ENCODE measurements around the gene ADD3. TPM values are rescaled to one million over a fixed set of nuclear protein-coding genes. Genes with fewer than 3 reads are reported as not detected.

The ADD3 gene
- total RNA-seq, 4 donors from 2014 or later, result 91.9 to 185 (median 155) TPM

DNA sequence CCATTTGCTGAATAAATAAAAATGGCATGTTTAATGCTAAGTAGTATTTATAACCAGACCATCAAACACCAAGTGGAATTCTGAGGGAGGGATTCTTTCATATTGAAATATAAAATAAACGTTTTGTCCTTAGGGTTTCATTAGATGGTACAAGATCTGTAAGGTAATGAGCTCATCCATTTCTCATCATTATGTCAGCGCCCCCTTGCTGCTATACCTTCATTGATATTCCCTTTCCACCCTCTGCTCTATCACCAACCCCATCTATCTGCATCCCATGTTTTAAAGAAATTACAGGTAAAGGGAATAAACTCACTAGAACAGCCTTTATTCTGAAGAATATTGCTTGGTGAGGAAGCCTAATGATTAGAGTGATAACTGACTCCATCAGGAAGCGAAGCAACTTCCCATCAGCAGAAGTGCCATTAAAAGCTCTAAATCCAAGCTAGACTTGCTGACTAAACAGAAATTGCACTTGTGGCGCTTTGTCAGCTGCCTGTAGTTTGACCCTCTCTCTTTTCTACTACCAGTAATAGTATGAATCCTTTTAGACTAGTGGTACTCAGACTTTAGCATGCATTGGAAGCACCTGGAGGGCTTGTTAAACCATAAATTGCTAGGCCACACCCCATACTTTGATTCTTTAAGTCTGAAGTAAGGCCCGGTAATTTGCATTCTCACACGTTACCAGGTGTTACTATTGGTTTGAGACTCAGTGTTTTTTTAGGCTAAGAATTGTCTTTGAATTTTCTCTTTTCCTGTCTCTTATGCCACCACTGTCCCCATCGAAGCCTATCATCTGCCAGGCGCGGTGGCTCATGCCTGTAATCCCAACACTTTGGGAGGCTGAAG, 27.5 kb downstream of the ADD3 start:
- no peak overlapping the region for H3K4me3 ChIP-seq (ENCODE audit: low read depth, poor library complexity, severe bottlenecking)
- TF ChIP-seq, protein P1, sequence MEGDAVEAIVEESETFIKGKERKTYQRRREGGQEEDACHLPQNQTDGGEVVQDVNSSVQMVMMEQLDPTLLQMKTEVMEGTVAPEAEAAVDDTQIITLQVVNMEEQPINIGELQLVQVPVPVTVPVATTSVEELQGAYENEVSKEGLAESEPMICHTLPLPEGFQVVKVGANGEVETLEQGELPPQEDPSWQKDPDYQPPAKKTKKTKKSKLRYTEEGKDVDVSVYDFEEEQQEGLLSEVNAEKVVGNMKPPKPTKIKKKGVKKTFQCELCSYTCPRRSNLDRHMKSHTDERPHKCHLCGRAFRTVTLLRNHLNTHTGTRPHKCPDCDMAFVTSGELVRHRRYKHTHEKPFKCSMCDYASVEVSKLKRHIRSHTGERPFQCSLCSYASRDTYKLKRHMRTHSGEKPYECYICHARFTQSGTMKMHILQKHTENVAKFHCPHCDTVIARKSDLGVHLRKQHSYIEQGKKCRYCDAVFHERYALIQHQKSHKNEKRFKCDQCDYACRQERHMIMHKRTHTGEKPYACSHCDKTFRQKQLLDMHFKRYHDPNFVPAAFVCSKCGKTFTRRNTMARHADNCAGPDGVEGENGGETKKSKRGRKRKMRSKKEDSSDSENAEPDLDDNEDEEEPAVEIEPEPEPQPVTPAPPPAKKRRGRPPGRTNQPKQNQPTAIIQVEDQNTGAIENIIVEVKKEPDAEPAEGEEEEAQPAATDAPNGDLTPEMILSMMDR (IDR thresholded peaks at IDR 0.05), result no peak
- no peak for TF ChIP-seq POLR2A (IDR thresholded peaks at IDR 0.05)
- 84 to 87% methylated on average over 9 of the region's 9 CpGs for WGBS, 2 donors
- no peak for DNase-seq (ENCODE audit: low spot score in 2 of 2)
- intact Hi-C loops (cut with DNase I; ENCODE audit: low total_unique reads), result no loop called here

DNA sequence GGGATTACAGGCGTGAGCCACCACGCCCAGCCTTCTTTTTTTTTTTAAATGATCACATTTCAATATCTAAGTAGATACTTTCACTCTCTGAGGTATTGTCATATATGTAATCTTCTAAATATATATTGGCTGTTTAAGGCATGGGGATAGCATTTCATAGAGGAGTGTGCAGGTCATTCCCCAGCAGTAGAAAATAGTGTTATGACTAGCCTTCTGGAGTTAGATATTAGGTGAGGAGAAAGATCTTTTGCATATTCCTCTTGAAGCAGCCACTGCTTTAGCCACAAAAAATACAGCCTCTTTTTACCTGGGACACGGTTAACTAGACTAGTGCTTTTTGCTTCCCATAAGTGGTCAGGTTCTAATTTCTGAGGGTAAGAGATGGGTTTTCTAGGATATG, 28.9 kb downstream of the ADD3 start:
- no peak for TF ChIP-seq POLR2A (IDR thresholded peaks at IDR 0.05)
- TF ChIP-seq, protein P1 (IDR thresholded peaks at IDR 0.05), result no peak
- H3K4me3 ChIP-seq (ENCODE audit: low read depth, poor library complexity, severe bottlenecking), result no peak overlapping the region
- 85 to 90% methylated on average over 3 of the region's 3 CpGs for WGBS, 2 donors
- intact Hi-C loops (cut with DNase I; ENCODE audit: low total_unique reads), result no loop called here
- no peak for DNase-seq (ENCODE audit: low spot score in 2 of 2)

DNA sequence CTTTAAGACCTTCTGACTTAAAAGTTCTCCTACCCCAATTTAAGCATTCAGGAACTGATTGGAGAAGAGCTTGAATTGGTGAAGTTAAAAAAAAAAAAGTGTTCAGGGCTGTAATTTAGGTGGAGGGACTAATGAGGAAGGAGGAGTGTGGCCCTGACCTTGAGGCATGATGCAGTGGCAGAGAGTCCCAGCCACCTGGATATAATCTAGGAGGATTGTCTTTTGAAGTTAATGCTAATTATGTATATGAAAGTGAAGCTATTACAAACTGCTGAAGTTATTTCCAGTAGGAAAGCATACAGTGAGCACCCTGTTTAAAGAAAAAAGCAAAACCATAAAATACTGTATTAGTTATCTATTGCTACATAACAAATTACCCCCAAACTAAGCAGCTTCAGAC, 31.5 kb downstream of the ADD3 start:
- TF ChIP-seq, protein P1 (IDR thresholded peaks at IDR 0.05), result no peak
- TF ChIP-seq POLR2A (IDR thresholded peaks at IDR 0.05), result no peak
- intact Hi-C loops (cut with DNase I; ENCODE audit: low total_unique reads), result no loop called here
- DNase-seq (ENCODE audit: low spot score in 2 of 2), result no peak
- H3K4me3 ChIP-seq (ENCODE audit: low read depth, poor library complexity, severe bottlenecking), result no peak overlapping the region

DNA sequence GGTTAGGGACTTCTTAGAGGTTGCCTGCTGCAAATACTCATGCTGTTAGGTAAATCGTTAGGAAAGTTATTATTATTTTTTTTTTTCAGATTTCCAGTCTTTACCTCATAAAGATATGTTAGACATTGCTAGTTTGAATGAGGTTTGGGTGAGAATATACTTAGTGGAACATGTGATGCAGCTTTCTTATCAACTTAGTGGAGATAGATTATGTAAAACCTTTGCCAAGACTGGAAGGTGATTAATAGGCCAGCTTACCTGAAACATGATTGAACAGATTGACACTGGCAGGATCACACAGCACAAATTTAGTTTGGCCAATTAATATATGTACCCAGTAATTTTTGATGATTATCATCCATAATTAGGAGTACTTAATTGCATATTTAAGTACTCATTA, 32.3 kb downstream of the ADD3 start:
- no peak for TF ChIP-seq POLR2A (IDR thresholded peaks at IDR 0.05)
- TF ChIP-seq, protein P1 (IDR thresholded peaks at IDR 0.05), result no peak
- 47 to 53% methylated on average over 1 of the region's 1 CpG for WGBS, 2 donors
- no peak overlapping the region for H3K4me3 ChIP-seq (ENCODE audit: low read depth, poor library complexity, severe bottlenecking)
- intact Hi-C loops (cut with DNase I; ENCODE audit: low total_unique reads), result no loop called here
- DNase-seq (ENCODE audit: low spot score in 2 of 2), result no peak

DNA sequence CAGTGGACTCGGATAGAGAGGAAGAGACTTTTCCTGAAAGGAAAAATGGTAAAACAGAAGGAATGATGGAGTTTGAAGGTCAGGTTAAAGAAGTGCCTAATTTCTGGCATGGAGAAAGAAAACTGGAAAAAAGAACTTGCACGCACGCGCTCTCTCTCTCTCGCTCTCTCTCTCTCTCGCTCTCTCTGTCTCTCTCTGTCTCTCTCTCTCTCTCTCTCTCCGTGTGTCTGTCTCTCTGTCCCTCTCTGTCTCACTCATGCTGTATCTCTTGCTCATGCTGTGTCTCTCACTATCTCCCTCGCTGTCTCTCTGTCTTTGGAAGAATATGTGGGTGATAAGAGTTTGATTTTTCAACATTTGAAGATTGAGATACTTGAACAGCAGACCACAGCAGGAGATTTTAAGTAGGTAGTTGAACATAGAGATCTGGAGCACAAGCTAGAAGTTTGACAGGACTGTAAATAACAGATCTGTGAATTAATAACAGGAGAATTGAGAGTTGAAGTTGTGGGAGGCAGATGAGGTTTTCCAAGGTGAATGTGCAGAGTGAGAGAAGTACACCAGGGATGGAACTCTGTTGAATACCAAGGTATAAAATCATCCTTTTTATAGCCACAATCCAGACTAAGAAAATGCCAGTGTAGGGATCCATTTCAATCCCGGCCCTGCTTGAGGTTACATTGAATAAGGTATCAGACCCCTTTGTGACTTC, 33.1 kb downstream of the ADD3 start:
- intact Hi-C loops (cut with DNase I; ENCODE audit: low total_unique reads), result no loop called here
- TF ChIP-seq POLR2A (IDR thresholded peaks at IDR 0.05), result no peak
- TF ChIP-seq, protein P1 (IDR thresholded peaks at IDR 0.05), result no peak
- WGBS, 2 donors, result 90 to 92% methylated on average over 9 of the region's 9 CpGs
- DNase-seq (ENCODE audit: low spot score in 2 of 2), result no peak
- no peak overlapping the region for H3K4me3 ChIP-seq (ENCODE audit: low read depth, poor library complexity, severe bottlenecking)
